T47D (cell line): ENCODE results near the gene CRB2.
"Not testable (repeated sequence)": the region's sequence is repeated elsewhere in the genome, so short reads cannot be mapped to it uniquely, and the experiment has no call there.

Experiments
- DNase-seq, 2 experiments: peaks; one replicate each; pipeline versions ENCODE4 v3.0.0 to v3.0.0-alpha.2; 2011 to 2012; ENCODE audit warnings: low read depth in 1 of 2, low spot score in 1 of 2
- JUND ChIP-seq: IDR thresholded peaks from 2 replicates; pipeline ENCODE4 v1.6.1; 2012; ENCODE audit warnings: low read depth
- in situ Hi-C: cut with HindIII; loops from 2 replicates; pipeline ENCODE4 v1.10.0; 2016; ENCODE audit warnings: low sequenced_read_pairs, low pct_unique_long_range_greater_than_20kb

The CRB2 gene

GRCh38 chr9:123321616-123322272 lies 34.3 kb upstream of the CRB2 start:
- in situ Hi-C loops, result no loop called here
- TF ChIP-seq JUND, result no peak

GRCh38 chr9:123322273-123323195 lies 33.5 kb upstream of the CRB2 start:
- TF ChIP-seq JUND, result no peak
- in situ Hi-C loops, result no loop called here
- no peak for DNase-seq

More at GRCh38 chr9:123321616-123322272, 34.3 kb upstream of the CRB2 start:
- no peak for DNase-seq

DNA sequence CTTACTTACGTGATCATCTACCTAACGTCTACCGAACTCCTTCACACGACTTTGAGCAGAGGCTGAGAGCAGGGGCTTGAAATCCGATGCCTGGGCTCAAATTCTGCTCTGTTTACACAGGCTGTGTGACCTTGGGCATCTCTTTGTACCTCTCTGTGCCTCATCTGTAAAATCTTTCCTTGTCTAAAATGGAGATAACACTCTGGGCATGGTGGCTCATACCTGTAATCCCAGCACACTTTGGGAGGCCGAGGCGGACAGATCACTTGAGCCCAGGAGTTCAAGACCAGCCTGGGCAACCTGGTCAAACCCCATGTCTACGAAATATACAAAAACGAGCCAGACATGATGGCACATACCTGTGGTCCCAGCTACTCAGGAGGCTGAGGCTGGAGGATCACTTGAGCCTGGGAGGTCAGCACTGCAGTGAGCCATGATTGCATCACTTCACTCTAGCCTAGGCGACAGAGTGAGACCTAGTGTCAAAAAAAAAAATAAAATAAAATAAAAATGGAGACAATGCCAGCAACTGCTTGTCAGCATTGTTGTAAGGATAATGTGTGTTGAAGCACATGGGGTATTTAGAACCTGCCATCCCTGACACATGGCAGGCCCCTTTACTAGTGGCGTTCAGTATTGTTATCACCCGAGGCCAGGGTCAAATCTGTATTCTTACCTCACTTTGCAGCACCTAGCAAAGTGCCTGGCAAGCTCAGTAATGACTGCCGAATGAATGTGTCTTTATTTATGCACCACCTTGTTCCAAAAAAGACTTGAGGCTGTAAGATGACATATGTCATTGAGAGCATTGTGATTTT lies 32.6 kb upstream of the CRB2 start:
- in situ Hi-C loops, result no loop called here
- no peak for TF ChIP-seq JUND
- no peak for DNase-seq

DNA sequence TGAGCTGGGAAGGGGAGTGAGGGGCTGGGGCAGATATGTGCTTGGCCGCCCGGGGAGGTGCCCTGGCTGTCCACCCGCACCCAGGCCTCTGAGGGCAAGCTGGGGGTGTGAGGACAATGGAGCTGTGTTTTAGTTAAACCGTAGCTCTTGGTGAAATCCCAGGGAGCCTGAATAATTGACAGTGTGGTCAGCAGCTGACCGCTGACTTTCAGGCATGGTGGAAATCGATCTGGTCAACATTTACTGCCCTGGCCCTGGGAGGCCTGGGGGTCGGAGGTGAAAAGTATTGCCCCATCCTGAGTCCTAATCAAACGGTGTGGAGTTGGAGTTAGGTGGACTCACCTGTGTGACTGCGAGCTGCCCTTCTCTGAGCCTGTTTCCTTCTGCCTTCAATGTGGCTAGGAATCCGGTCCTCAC lies 31.2 kb upstream of the CRB2 start:
- in situ Hi-C loops, result no loop called here
- DNase-seq, result no peak
- no peak for TF ChIP-seq JUND

DNA sequence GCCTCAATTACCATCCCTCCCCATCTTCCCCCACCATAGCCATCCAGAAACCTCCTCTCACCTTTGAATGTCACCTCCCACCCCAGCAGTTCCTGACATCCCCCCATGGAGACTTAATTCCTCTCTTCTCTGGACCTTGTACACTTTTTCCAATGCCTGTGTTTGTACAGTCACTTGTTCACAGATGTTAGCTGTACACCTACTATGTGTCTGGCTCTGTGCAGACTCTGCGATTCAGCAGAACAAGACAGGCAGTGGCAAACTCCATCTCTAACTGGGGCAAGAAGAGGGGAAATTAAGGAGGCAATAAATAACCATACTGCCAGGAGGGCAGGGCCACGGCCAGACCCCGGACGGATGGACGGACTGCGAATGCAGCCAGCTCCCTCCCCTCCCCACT lies 29.8 kb upstream of the CRB2 start:
- DNase-seq, result no peak
- TF ChIP-seq JUND, result no peak
- in situ Hi-C loops, result no loop called here

DNA sequence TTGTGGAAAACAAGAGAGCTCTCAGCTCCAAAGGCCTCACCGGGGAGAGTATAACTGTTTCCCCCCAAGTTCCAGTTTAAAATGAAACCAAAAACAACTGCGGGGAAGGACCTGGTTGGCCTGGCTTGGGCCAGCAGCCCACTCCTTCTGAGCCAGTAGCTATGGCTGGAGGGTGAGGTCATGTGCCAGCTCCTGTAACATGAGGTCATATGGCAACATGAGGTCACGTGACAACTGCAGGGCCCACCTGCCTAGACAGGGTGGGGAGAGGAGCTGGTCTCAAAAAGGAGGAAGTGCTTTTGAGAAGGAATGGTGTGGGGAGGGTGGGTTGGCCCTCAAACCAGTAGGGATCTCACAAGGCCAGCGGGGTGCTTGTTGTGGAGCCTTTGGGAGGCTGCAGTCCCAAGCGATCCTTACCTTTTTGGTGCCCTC lies 29.3 kb upstream of the CRB2 start:
- TF ChIP-seq JUND, result no peak
- in situ Hi-C loops, result no loop called here
- no peak for DNase-seq

GRCh38 chr9:123327697-123328100 lies 28.3 kb upstream of the CRB2 start:
- in situ Hi-C loops, result no loop called here
- peak; percentile 51 to 99 for DNase-seq
- TF ChIP-seq JUND, result no peak

DNA sequence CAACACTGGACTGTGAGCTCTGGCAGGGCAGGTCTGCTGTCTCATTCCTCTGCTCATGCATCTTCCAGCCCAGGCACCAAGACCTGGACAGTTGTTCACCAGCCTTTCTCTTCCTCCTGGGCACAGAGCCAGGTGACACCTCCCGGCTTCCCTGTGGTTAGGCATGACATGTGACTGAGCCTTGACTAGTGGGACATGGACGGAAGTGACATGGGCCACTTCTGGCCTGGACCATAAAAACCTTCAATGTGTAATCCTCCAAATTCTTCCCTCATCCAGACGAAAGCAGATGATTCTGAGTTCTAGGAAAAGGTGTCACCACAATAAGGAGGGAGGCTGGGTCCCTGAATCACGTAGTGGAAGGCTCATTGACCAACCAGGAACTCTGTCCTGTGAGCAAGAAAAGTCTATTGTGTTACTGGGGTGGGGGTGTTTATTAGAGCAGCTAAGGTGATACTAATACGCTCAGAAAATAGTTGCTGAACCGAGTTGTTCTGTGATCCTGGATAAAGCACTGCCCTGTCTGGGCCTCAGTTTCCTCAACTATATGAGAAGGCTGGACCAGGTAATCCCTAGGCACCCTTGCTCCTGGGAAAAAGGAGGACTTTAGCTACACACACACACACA lies 26.6 kb upstream of the CRB2 start:
- in situ Hi-C loops, result no loop called here
- TF ChIP-seq JUND, result no peak

DNA sequence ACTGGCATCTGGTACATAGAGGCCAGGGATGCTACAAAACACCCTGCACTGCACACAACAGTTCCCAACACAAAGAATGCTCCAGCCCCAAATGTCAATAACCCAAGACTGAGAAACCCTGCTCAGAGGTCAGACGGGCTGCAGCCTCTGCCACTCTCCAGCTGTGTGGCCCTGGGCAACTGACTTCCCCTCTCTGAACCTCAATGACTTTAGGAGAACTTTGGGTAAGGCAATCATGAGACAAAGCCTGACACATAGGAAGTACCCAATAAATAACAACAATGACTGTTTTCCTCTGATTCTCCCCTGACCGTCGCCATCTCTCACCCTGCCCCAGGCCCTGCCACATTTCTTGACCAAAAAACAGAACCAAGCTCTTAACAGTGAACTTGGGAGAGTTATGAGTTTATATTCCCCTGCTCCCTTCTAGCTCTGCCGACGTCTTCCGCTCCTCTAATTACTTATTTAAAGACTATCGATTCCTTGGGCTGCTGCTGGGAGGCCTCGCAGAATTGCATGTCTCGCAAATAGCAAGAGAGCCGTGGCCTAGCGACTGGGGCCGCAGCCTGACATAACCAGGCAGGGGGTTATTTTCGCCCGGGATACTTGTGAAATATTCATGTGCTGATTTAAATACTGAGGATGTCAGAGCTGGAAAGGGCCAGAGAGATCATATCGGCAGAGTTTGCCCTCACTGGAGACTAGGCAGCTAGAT lies 24.5 kb upstream of the CRB2 start:
- DNase-seq, result no peak
- no peak for TF ChIP-seq JUND
- in situ Hi-C loops, result no loop called here

More for the DNA sequence above, 26.6 kb upstream of the CRB2 start:
- DNase-seq, result peak in 1 of 2 experiments; percentile 88

DNA sequence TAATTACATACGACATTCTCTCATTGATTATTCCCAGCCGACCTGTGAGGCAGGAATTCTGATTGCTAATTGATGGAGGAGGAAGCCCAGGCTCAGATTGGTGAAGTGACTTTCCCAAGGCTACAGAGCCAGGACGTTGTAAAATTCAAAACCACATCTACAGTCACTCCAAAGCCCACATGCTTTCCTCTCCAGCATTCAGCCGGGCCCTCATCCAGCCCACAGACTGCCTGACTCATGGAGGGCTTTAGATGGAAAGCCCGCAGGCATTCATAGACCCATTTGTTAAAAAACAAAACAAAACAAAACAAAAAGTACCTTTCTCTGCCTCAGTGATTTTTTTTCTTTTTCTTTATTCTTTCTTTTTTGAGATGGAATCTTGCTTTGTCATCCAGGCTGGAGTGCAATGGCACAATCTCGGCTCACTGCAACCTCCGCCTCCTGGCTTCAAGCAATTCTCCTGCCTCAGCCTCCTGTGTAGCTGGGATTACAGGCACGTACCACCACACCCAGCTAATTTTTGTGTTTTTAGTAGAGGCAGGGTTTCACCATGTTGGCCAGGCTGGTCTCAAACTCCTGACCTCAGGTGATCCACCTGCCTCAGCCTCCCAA lies 22.8 kb upstream of the CRB2 start:
- in situ Hi-C loops, DNase-seq: not testable (repeated sequence)

GRCh38 chr9:123334639-123335038 lies 21.4 kb upstream of the CRB2 start:
- DNase-seq, result no peak
- TF ChIP-seq JUND, result no peak
- in situ Hi-C loops, result no loop called here
